ENCODE data around the gene SGSM2.

GRCh38 chr17:2374549-2375285 lies 37.4 kb downstream of the SGSM2 start:
- TF ChIP-seq PREB (CRISPR knock-in tag; IDR thresholded peaks at IDR 0.05), result no peak
- no peak for TF ChIP-seq CEBPB (IDR thresholded peaks at IDR 0.05; ENCODE audit: borderline replicate concordance, low read depth, low read length)
- TF ChIP-seq, protein P1, sequence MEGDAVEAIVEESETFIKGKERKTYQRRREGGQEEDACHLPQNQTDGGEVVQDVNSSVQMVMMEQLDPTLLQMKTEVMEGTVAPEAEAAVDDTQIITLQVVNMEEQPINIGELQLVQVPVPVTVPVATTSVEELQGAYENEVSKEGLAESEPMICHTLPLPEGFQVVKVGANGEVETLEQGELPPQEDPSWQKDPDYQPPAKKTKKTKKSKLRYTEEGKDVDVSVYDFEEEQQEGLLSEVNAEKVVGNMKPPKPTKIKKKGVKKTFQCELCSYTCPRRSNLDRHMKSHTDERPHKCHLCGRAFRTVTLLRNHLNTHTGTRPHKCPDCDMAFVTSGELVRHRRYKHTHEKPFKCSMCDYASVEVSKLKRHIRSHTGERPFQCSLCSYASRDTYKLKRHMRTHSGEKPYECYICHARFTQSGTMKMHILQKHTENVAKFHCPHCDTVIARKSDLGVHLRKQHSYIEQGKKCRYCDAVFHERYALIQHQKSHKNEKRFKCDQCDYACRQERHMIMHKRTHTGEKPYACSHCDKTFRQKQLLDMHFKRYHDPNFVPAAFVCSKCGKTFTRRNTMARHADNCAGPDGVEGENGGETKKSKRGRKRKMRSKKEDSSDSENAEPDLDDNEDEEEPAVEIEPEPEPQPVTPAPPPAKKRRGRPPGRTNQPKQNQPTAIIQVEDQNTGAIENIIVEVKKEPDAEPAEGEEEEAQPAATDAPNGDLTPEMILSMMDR (CRISPR knock-in tag; IDR thresholded peaks at IDR 0.05), result no peak
- TF ChIP-seq, protein P2, sequence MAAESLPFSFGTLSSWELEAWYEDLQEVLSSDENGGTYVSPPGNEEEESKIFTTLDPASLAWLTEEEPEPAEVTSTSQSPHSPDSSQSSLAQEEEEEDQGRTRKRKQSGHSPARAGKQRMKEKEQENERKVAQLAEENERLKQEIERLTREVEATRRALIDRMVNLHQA (CRISPR knock-in tag; IDR thresholded peaks at IDR 0.05), result no peak
- TF ChIP-seq HNRNPUL1 (IDR thresholded peaks at IDR 0.05; ENCODE audit: low read depth, low read length), result no peak
- no peak for TF ChIP-seq POLR2A (IDR thresholded peaks at IDR 0.05; ENCODE audit: insufficient read depth in 1 of 2, low read depth in 2 of 2, low read length in 2 of 2)

All from HepG2 (cell line).